OCI-LY7 (cell line): ENCODE results near the gene PAFAH1B1.

Experiments used
- CTCF ChIP-seq: fragments of 200-600 bp; sonication (generic); conservative IDR thresholded peaks from 2 replicates; pipeline ENCODE4 v1.5.1; 2014; ENCODE audit warnings: mild to moderate bottlenecking, antibody characterized with exemption, low read length, moderate library complexity, mixed read lengths
- EZH2phosphoT487 ChIP-seq: fragments of 200-600 bp; sonication (generic); IDR thresholded peaks from 2 replicates; pipeline ENCODE4 v1.6.1; 2018; ENCODE audit warnings: low read depth, borderline replicate concordance, mild to moderate bottlenecking, mixed run types, antibody characterized with exemption, low read length, moderate library complexity, mixed read lengths

- no peak for TF ChIP-seq CTCF
- no peak for TF ChIP-seq EZH2phosphoT487
These were observed 108.7 kb downstream of the PAFAH1B1 start for GRCh38 chr17:2701996-2702741.
